Neural cell (in vitro differentiated cells): ENCODE data around the gene SH3RF3. TPM values are rescaled to one million over a fixed set of nuclear protein-coding genes. Genes with fewer than 3 reads are reported as not detected.

Source experiments
- H2AFZ ChIP-seq: fragments of 200-600, 300-800 bp; sonication (generic), shearing (Covaris generic); 2 replicates; pipeline ENCODE4 v1.6.0; 2014; ENCODE audit warnings: low read depth, mild to moderate bottlenecking, antibody characterized with exemption, low read length, moderate library complexity
- H3F3A ChIP-seq: fragments of 200-600 bp; shearing (Covaris generic); 2 replicates; pipeline ENCODE4 v1.6.1; 2016; ENCODE audit warnings: mild to moderate bottlenecking, moderate library complexity, mixed read lengths, antibody characterized with exemption, low read length; ENCODE audit not compliant: insufficient read depth, poor library complexity, severe bottlenecking
- H3K27ac ChIP-seq: fragments of 200-600, 300-800 bp; sonication (generic), shearing (Covaris generic); 2 replicates; pipeline ENCODE4 v1.5.1; 2014; ENCODE audit warnings: mild to moderate bottlenecking, low read length, moderate library complexity
- H3K27me3 ChIP-seq: fragments of 300-800, 200-600 bp; sonication (generic), shearing (Covaris generic); 2 replicates; pipeline ENCODE4 v1.6.0; 2014; ENCODE audit warnings: mild to moderate bottlenecking, low read depth, low read length, moderate library complexity; ENCODE audit not compliant: insufficient read depth
- H3K36me3 ChIP-seq: fragments of 300-800, 200-600 bp; sonication (generic), shearing (Covaris generic); 2 replicates; pipeline ENCODE4 v1.5.1; 2014; ENCODE audit warnings: mild to moderate bottlenecking, antibody characterized with exemption, low read length, moderate library complexity; ENCODE audit not compliant: insufficient read depth
- H3K4me2 ChIP-seq: fragments of 300-800, 200-600 bp; sonication (generic), shearing (Covaris generic); 2 replicates; pipeline ENCODE4 v1.6.0; 2014; ENCODE audit warnings: mild to moderate bottlenecking, low read length
- H3K4me3 ChIP-seq: fragments of 300-800, 200-600 bp; sonication (generic), shearing (Covaris generic); 2 replicates; pipeline ENCODE4 v1.5.1; 2014; ENCODE audit warnings: mild to moderate bottlenecking, low read length, moderate library complexity
- H3K79me2 ChIP-seq: fragments of 200-600 bp; shearing (Covaris generic); replicated peaks from 2 replicates; pipeline ENCODE4 v1.6.0; 2014; ENCODE audit warnings: mild to moderate bottlenecking, low read length, moderate library complexity; ENCODE audit not compliant: insufficient read depth
- H3K9ac ChIP-seq: fragments of 300-800, 200-600 bp; sonication (generic), shearing (Covaris generic); 2 replicates; pipeline ENCODE4 v1.6.1; 2016; ENCODE audit warnings: mild to moderate bottlenecking, low read length, mixed read lengths
- H3K9me2 ChIP-seq: fragments of 200-600 bp; shearing (Covaris generic); 2 replicates; pipeline ENCODE4 v1.6.1; 2016; ENCODE audit warnings: mild to moderate bottlenecking, low read length, mixed read lengths; ENCODE audit not compliant: insufficient read depth
- H3K9me3 ChIP-seq: fragments of 200-600, 300-800 bp; sonication (generic), shearing (Covaris generic); 2 replicates; pipeline ENCODE4 v1.6.1; 2016; ENCODE audit warnings: mild to moderate bottlenecking, mixed run types, low read length, moderate library complexity, mixed read lengths
- H4K20me1 ChIP-seq: fragments of 200-600 bp; shearing (Covaris generic); 2 replicates; pipeline ENCODE4 v1.6.1; 2016; ENCODE audit warnings: mild to moderate bottlenecking, mixed run types; ENCODE audit not compliant: insufficient read depth
- CTCF ChIP-seq: fragments of 450-650 bp; IDR thresholded peaks from 2 replicates; pipeline ENCODE4 v1.5.1; 2014; ENCODE audit warnings: antibody characterized with exemption, mild to moderate bottlenecking, moderate library complexity; ENCODE audit not compliant: poor library complexity, severe bottlenecking
- EP300 ChIP-seq: fragments of 450-650 bp; conservative IDR thresholded peaks from 2 replicates; pipeline ENCODE4 v1.6.1; 2014; ENCODE audit warnings: antibody characterized with exemption, mild to moderate bottlenecking, moderate library complexity; ENCODE audit not compliant: poor library complexity, severe bottlenecking
- EZH2 ChIP-seq: fragments of 200-600, 300-800 bp; shearing (Covaris generic), sonication (generic); IDR thresholded peaks from 2 replicates; pipeline ENCODE4 v1.6.1; 2014; ENCODE audit warnings: antibody characterized with exemption, low read length, borderline replicate concordance, mild to moderate bottlenecking; ENCODE audit not compliant: insufficient read depth, poor library complexity, severe bottlenecking
- MXI1 ChIP-seq: fragments of 450-650 bp; conservative IDR thresholded peaks from 2 replicates; pipeline ENCODE4 v1.6.1; 2014; ENCODE audit warnings: antibody characterized with exemption, mild to moderate bottlenecking; ENCODE audit not compliant: poor library complexity, severe bottlenecking
- POLR2AphosphoS5 ChIP-seq: IDR thresholded peaks from 2 replicates; pipeline ENCODE4 v1.6.1; 2012
- RAD21 ChIP-seq: fragments of 450-650 bp; conservative IDR thresholded peaks from 2 replicates; pipeline ENCODE4 v1.6.1; 2014; ENCODE audit warnings: antibody characterized with exemption, mild to moderate bottlenecking, moderate library complexity
- REST ChIP-seq: IDR thresholded peaks from 2 replicates; pipeline ENCODE4 v1.6.1; 2012; ENCODE audit warnings: borderline replicate concordance
- SMC3 ChIP-seq: fragments of 450-650 bp; conservative IDR thresholded peaks from 2 replicates; pipeline ENCODE4 v1.6.1; 2014; ENCODE audit warnings: antibody characterized with exemption, mild to moderate bottlenecking, moderate library complexity; ENCODE audit not compliant: poor library complexity
- TAF1 ChIP-seq: IDR thresholded peaks from 2 replicates; pipeline ENCODE4 v1.6.1; 2012; ENCODE audit warnings: low read depth
- polyA plus RNA-seq: library from polyadenylated mRNA; depleted of rRNA; stranded (reverse); fragments of >200 nt; gene quantifications from 2 replicates; pipeline ENCODE4 v1.2.3, GENCODE V29; 2014

Gene SH3RF3
- polyA plus RNA-seq, 1 donor from 2014 or later: 0.53 TPM

GRCh38 chr2:109387221-109387735 lies 258.3 kb downstream of the SH3RF3 start:
- Histone ChIP-seq H3K27me3 (no peaks in the 10 kb centered on the region), H3K9ac (no peak overlapping the region), H3K4me2 (no peak overlapping the region), H3K27ac (no peak overlapping the region), H3F3A (no peaks in the 10 kb centered on the region), H3K9me2 (no peaks in the 10 kb centered on the region), H3K4me3 (no peak overlapping the region), H4K20me1 (no peaks in the 10 kb centered on the region), H3K9me3 (no peaks in the 10 kb centered on the region), H2AFZ (no peak overlapping the region), H3K79me2 (no peaks in the 10 kb centered on the region), H3K36me3 (no peaks in the 10 kb centered on the region)
- TF ChIP-seq RAD21: no peak
- TF ChIP-seq SMC3: no peak
- no peak for TF ChIP-seq EZH2
- TF ChIP-seq CTCF: no peak
- TF ChIP-seq TAF1: no peak
- no peak for TF ChIP-seq EP300
- no peak for TF ChIP-seq MXI1
- TF ChIP-seq REST: no peak

- Histone ChIP-seq H2AFZ (no peak overlapping the region), H3F3A (no peaks in the 10 kb centered on the region), H3K4me2 (no peak overlapping the region), H3K4me3 (no peak overlapping the region), H3K79me2 (no peaks in the 10 kb centered on the region), H3K9me3 (no peaks in the 10 kb centered on the region), H3K36me3 (no peaks in the 10 kb centered on the region), H4K20me1 (no peaks in the 10 kb centered on the region), H3K27ac (no peak overlapping the region), H3K9ac (no peak overlapping the region), H3K9me2 (no peaks in the 10 kb centered on the region), H3K27me3 (no peaks in the 10 kb centered on the region)
- TF ChIP-seq TAF1 (no peak), CTCF (no peak), MXI1 (no peak), REST (no peak), EP300 (no peak), EZH2 (no peak), SMC3 (no peak), POLR2AphosphoS5 (no peak), RAD21 (no peak)
Measured at GRCh38 chr2:109387778-109388469, 258.9 kb downstream of the SH3RF3 start.
